ENCODE measurements around the gene BCR. TPM values are rescaled to one million over a fixed set of nuclear protein-coding genes. Genes with fewer than 3 reads are reported as not detected.

The BCR gene
- polyA plus RNA-seq, 1 experiment, result 21.4 TPM

- Histone ChIP-seq H3K27me3 (ENCODE audit: control insufficient read depth, insufficient read depth, low read length) (peaks cover 6% of the 10 kb centered on the region), H3K4me3 (ENCODE audit: low read depth, low read length) (no peak overlapping the region), H3K27ac (ENCODE audit: low read depth, low read length) (no peak overlapping the region), H3K9me3 (ENCODE audit: control insufficient read depth, insufficient read depth, low read length) (no peaks in the 10 kb centered on the region)
- no peak for DNase-seq (ENCODE audit: low read depth, low spot score)
- POLR2A ChIA-PET, result no interaction called here
- CTCF ChIA-PET, result interaction anchor here (0.5 to 1.4 kb wide), 6 partner anchors 9 to 118 kb away, joined by 3 to 7 read pairs (median 4); no protein-coding TSS in a partner anchor
- no peak for TF ChIP-seq CTCF (IDR thresholded peaks at IDR 0.05; ENCODE audit: low read depth, low read length)
Measured at GRCh38 chr22:23164091-23164490, 16.2 kb upstream of the BCR start.

- Histone ChIP-seq H3K9me3 (ENCODE audit: control insufficient read depth, insufficient read depth, low read length) (no peaks in the 10 kb centered on the region), H3K27ac (ENCODE audit: low read depth, low read length) (no peak overlapping the region), H3K27me3 (ENCODE audit: control insufficient read depth, insufficient read depth, low read length) (peaks cover 11% of the 10 kb centered on the region), H3K4me3 (ENCODE audit: low read depth, low read length) (no peak overlapping the region)
- DNase-seq (ENCODE audit: low read depth, low spot score), result no peak
- ChIA-PET CTCF (no interaction called here), POLR2A (no interaction called here)
- TF ChIP-seq CTCF (IDR thresholded peaks at IDR 0.05; ENCODE audit: low read depth, low read length), result no peak
Measured at GRCh38 chr22:23166042-23166831, 14.1 kb upstream of the BCR start.

GRCh38 chr22:23166841-23167616 is 13.3 kb upstream of the BCR start:
- TF ChIP-seq CTCF (IDR thresholded peaks at IDR 0.05; ENCODE audit: low read depth, low read length), result no peak
- Histone ChIP-seq H3K27me3 (ENCODE audit: control insufficient read depth, insufficient read depth, low read length) (peaks cover 11% of the 10 kb centered on the region), H3K27ac (ENCODE audit: low read depth, low read length) (no peak overlapping the region), H3K9me3 (ENCODE audit: control insufficient read depth, insufficient read depth, low read length) (no peaks in the 10 kb centered on the region), H3K4me3 (ENCODE audit: low read depth, low read length) (no peak overlapping the region)
- no peak for DNase-seq (ENCODE audit: low read depth, low spot score)
- ChIA-PET POLR2A (interaction anchor here (0.7 kb wide), 1 partner anchor 120 kb away, joined by 3 read pairs; no protein-coding TSS in a partner anchor), CTCF (interaction anchor here (1.0 to 1.2 kb wide), 2 partner anchors 12 to 115 kb away, joined by 4 read pairs; no protein-coding TSS in a partner anchor)

GRCh38 chr22:23168391-23169042 is 11.8 kb upstream of the BCR start:
- TF ChIP-seq CTCF (IDR thresholded peaks at IDR 0.05; ENCODE audit: low read depth, low read length), result no peak
- no peak for DNase-seq (ENCODE audit: low read depth, low spot score)
- no peak overlapping the region for H3K27ac ChIP-seq (ENCODE audit: low read depth, low read length)
- H3K27me3 ChIP-seq (ENCODE audit: control insufficient read depth, insufficient read depth, low read length), result peaks cover 11% of the 10 kb centered on the region
- H3K4me3 ChIP-seq (ENCODE audit: low read depth, low read length), result no peak overlapping the region
- ChIA-PET POLR2A (no interaction called here), CTCF (interaction anchor here (1.0 to 1.9 kb wide), 4 partner anchors 9 to 122 kb away, joined by 4 to 9 read pairs (median 4); no protein-coding TSS in a partner anchor)
- no peaks in the 10 kb centered on the region for H3K9me3 ChIP-seq (ENCODE audit: control insufficient read depth, insufficient read depth, low read length)
